BJ (cell line): Measurements from ENCODE around the gene LARP1. TPM values are rescaled to one million over a fixed set of nuclear protein-coding genes. Genes with fewer than 3 reads are reported as not detected.
A peak's percentile ranks its signal among the peaks of the same experiment; 100 is the strongest.

Experiments
- CTCF ChIA-PET: fragments of 350-600 bp; formaldehyde crosslinking; extraction: SDS; loops from one replicate; lab custom pipeline; 2021; ENCODE audit warnings: antibody characterized with exemption, inconsistent platforms; lab: Yijun Ruan, JAX
- POLR2A ChIA-PET: fragments of 300-600 bp; sonication (Branson Sonifier 250); formaldehyde crosslinking; extraction: SDS; loops from one replicate; lab custom pipeline; 2021; ENCODE audit warnings: antibody characterized with exemption; lab: Charles Lee
- DNase-seq: peaks from one replicate; pipeline ENCODE4 v3.0.0-alpha.2; 2011; ENCODE audit warnings: low read depth
- H3K27me3 ChIP-seq: 2 replicates; pipeline ENCODE4 v1.6.0; 2011; ENCODE audit warnings: low read length; ENCODE audit not compliant: control insufficient read depth, insufficient read depth
- H3K36me3 ChIP-seq: 2 replicates; pipeline ENCODE4 v1.5.1; 2011; ENCODE audit warnings: low read length; ENCODE audit not compliant: control insufficient read depth, insufficient read depth
- H3K4me3 ChIP-seq: 2 replicates; pipeline ENCODE4 v1.5.1; 2011; ENCODE audit warnings: low read depth, mild to moderate bottlenecking, control low read depth, low read length
- CTCF ChIP-seq: IDR thresholded peaks from 2 replicates; pipeline ENCODE4 v1.5.1; 2011; ENCODE audit warnings: low read depth, mild to moderate bottlenecking, control low read depth, inconsistent platforms, low read length, moderate library complexity; ENCODE audit not compliant: insufficient read depth
- polyA plus RNA-seq: library from polyadenylated mRNA; depleted of rRNA; stranded (reverse); fragments of >200 nt; gene quantifications from 2 replicates; pipeline ENCODE4 v1.2.3, GENCODE V29; 2011

The LARP1 gene
- polyA plus RNA-seq, 1 experiment: 59.0 TPM

GRCh38 chr5:154857530-154858296, 102.5 kb downstream of the LARP1 start:
- ChIA-PET POLR2A (interaction anchor here (0.6 kb wide), 2 partner anchors 405 to 798 kb away, joined by 9 to 12 read pairs; no protein-coding TSS in a partner anchor), CTCF (interaction anchor here (0.9 to 1.3 kb wide), 3 partner anchors 9 to 88 kb away, joined by 3 read pairs; no protein-coding TSS in a partner anchor)
- H3K27me3 ChIP-seq: no peaks in the 10 kb centered on the region
- peak overlapping the region; percentile 80 for H3K4me3 ChIP-seq
- no peaks in the 10 kb centered on the region for H3K36me3 ChIP-seq
- TF ChIP-seq CTCF: 0 out of 2 replicates have a peak, but pooled peaks have one; percentile 14
- peak; percentile 76 for DNase-seq

- Histone ChIP-seq H3K36me3 (no peaks in the 10 kb centered on the region), H3K27me3 (no peaks in the 10 kb centered on the region), H3K4me3 (peak within 1 kb of the TSS; percentile 80)
- TF ChIP-seq CTCF: no peak
- DNase-seq: peak; percentile 82
- ChIA-PET POLR2A (no interaction called here), CTCF (no interaction called here)
Measured at GRCh38 chr5:154858297-154858971, 103.3 kb downstream of the LARP1 start, which contains the start of gene CNOT8. Gene CNOT8 (plus strand): TSS chr5:154858627. CDS start chr5:154863279, 4,652 bp downstream.

- ChIA-PET CTCF (no interaction called here), POLR2A (no interaction called here)
- no peaks in the 10 kb centered on the region for H3K27me3 ChIP-seq
- peak overlapping the region; percentile 80 for H3K4me3 ChIP-seq
- no peak for DNase-seq
- no peaks in the 10 kb centered on the region for H3K36me3 ChIP-seq
- TF ChIP-seq CTCF: no peak
Measured at GRCh38 chr5:154858972-154859871, 104.0 kb downstream of the LARP1 start.

- CTCF ChIA-PET: interaction anchor here (0.9 kb wide), 1 partner anchor 12 kb away, joined by 4 read pairs; no protein-coding TSS in a partner anchor
- Histone ChIP-seq H3K36me3 (peaks cover 2% of the 10 kb centered on the region; the same call in 1 of the 2 replicates), H3K4me3 (peak overlapping the region; percentile 80), H3K27me3 (no peaks in the 10 kb centered on the region)
- no peak for DNase-seq
- POLR2A ChIA-PET: no interaction called here
- TF ChIP-seq CTCF: no peak
Measured at GRCh38 chr5:154860123-154860522, 104.9 kb downstream of the LARP1 start.
